Stimulated activated CD4-positive, alpha-beta T cell treated with anti-CD3 and anti-CD28 coated beads, Interleukin-15, amount 100 ng/mL, for 1 hour (primary cell): ENCODE results near the gene ZNF385B.
"Not testable (repeated sequence)": the region's sequence is repeated elsewhere in the genome, so short reads cannot be mapped to it uniquely, and the experiment has no call there.

Experiments used
- DNase-seq, 2 donors: peaks; one replicate each; pipeline ENCODE4 v3.0.0-alpha.2; 2020; ENCODE audit warnings: low read depth in 1 of 2, low spot score in 1 of 2

The ZNF385B gene

GRCh38 chr2:179513181-179513580 lies 348.2 kb downstream of the ZNF385B start:
- no peak for DNase-seq

DNA sequence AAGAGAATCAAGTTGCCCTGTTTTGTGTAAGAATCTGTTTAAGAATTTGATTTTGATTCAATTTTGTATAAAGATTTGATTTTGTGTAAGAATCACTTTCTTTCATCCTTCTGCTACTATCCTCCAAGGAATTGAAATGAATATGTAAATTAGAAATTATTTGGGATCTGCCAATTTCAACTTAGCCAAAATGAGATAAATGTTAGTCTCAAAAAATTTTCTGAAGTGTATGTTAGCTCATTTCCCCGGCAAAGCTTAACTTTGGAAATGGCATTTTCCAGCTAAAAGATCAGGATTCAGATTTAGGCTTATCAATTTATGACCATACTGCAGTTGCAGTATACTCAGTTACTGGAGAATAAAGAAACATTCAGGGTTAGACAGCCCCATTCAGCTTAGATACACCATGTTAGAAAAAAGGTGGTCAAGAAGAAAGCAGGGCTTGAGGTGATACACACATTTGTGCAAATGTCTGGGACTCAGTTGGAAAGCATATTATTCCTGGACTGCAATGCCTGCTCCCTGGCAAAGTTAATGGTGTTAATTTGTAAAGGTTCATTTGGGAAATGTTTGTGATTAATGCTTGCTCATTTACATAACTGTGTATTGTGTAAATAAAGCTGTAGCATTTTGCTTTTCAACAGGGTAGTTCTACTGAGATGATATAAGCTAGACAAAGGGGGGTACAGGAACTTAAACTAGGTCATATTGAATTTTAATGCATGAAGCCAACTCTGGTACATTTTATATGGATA lies 349.0 kb downstream of the ZNF385B start:
- DNase-seq = no peak

DNA sequence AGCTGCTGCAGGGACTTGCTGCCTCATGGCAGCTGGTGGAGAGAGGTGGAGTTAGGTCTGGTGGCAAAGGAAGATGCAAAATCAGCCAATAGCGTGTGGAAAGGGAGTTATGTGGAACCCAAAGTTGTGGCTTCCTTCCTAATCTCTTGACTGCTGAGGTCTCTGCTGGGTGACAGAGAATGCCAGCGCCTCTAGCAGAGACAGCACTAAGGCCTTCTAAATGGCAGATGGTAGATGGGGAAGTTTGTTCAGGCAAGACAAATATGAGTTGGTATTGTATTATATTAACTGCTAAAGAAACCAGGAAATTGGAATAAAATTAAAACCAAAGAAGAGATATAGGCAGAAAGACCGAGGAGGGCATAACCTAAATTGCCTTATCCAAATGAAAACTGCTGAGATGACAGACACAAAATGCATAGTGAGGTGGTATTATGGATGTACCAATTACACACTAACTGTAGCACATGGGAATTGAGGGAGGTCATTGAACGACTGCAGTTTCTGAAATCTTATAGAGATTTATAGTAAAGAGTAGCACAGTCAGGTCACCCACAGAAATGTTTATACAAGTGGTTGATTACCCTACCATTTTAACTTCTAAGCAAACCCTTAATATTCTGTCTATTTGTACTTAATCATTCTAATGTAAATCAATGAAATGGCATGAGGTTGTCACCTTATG lies 350.2 kb downstream of the ZNF385B start:
- no peak for DNase-seq

DNA sequence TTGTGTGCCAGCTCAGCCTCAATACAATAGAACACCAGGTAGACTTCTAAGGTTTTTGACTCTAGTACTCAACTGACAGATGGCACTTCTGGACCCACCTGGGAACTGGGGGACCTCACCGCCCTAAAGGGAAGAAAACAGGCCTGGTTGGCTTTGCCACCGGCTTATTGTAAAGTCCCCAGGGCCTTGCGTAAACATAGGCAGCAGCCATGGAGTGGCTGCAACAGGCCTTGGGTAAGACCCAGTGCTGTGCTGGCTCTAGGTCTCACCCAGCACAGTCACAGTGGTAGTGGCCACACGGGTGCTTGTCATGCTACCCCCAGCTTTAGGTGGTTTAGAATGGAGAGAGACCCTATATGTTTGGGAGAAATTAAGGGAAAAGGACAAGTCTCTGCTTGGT lies 366.1 kb downstream of the ZNF385B start:
- no peak for DNase-seq

DNA sequence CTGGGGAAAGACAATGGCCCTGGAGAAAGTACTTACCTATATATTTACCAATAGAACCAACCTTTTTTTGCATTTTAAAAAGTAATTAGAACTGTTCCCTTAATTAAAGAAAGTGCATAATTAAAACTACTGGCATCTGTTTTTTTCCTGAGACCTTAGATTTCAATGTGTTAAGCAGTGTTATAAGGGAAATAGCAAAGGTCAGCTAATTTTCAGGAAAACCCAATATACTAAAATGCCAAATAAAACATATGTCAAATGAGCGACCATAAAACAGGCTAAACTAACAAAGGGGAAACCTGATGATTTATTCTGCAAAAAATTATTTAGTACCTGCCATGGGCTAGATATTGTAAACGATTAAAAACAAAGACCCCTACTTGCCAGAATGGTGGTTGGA lies 372.8 kb downstream of the ZNF385B start:
- DNase-seq = no peak

DNA sequence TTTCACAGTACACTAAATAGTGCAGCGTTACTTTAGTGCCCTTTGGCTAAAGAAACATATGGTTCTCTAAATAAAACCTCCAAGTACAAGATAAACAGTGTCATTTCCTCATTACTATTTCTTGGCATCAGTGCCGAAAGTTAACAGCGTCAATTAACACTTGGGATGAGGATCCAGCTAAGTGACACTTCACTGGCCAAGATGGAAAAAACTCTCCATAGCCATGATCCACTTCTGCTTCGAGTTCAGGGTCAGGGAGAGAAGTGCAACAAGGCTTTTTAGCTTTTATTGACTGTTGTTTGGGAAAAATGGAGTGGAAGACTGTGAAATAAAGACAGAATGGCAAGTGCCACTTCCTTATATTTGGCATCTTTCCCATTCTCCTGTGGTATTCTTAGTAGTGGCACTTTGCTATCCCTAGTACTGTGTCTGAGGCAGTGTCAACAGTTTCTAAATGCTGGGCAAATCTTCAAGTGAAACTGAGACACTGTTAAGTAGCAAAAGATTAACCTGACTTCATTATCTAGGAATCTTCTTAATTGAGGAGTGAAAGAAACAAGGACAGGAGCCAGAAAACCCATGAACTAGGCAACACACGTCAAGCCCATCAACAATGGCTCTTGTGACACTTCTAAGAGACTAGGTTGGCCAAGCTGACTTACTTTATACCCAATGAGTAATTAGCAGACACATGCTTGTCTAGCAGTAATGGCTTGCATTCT lies 374.2 kb downstream of the ZNF385B start:
- no peak for DNase-seq

DNA sequence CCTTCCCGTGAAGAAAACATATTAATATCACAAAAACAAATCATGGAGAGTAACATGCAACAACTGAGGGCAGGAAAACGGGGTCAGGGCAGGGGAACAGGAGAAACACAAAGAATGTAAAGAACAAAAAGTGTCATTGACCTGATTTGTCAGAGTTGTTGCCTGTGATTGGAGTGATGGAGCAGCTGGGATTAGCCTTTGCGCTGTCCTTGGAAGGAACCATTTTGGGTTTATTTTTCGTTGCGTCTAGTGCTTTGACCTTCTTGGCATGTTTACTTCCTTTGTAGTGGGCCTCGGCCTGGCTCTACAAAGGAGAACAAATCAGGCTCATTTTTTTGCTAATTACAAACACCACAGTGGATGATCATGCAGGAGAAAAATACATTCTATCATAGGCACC lies 378.3 kb downstream of the ZNF385B start:
- DNase-seq = no peak

- DNase-seq = no peak
These were observed 381.5 kb downstream of the ZNF385B start for GRCh38 chr2:179479947-179480346.

GRCh38 chr2:179478771-179479170 lies 382.6 kb downstream of the ZNF385B start:
- DNase-seq = no peak

DNA sequence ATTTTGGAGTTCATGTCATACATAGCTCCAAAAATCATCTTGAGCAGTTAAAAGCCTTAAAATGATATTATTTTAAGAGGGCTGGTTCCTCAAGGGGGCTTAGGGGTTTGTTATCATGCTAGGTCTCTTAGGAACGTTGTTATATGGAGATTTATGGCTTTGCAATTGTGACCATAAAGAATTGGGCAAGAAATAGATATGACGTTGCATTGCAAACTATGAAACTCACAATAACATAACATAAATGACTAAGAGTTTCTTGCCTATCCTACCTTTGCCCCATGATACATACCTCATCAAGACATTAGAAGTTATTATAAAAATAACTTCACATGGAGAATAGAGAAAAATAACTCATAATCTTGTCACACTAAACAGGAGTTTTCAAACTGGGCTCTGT lies 390.4 kb downstream of the ZNF385B start:
- DNase-seq = no peak

GRCh38 chr2:179470089-179470488 lies 391.3 kb downstream of the ZNF385B start:
- DNase-seq = no peak

DNA sequence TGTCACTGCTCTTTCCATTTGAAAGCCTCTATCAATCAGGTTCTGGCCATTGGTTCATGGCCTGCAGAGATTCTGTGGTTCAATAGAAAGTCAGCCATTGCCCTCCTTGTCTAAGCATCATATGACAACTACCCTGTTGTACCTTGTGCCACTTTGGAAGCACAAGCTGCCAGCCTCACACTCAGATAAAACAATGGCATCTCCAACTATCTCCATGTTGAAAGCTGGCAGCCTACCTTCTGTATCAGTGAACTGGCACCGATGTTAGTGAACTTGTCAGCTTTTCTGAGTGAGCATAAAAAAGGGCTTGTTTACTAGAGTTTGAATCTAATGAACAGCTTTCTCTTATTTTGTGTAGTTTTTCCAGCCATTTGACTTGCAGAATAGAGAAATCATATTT lies 393.5 kb downstream of the ZNF385B start:
- no peak for DNase-seq

GRCh38 chr2:179467111-179467510 lies 394.3 kb downstream of the ZNF385B start:
- DNase-seq = no peak

GRCh38 chr2:179461420-179461819 lies 400.0 kb downstream of the ZNF385B start:
- DNase-seq = no peak

DNA sequence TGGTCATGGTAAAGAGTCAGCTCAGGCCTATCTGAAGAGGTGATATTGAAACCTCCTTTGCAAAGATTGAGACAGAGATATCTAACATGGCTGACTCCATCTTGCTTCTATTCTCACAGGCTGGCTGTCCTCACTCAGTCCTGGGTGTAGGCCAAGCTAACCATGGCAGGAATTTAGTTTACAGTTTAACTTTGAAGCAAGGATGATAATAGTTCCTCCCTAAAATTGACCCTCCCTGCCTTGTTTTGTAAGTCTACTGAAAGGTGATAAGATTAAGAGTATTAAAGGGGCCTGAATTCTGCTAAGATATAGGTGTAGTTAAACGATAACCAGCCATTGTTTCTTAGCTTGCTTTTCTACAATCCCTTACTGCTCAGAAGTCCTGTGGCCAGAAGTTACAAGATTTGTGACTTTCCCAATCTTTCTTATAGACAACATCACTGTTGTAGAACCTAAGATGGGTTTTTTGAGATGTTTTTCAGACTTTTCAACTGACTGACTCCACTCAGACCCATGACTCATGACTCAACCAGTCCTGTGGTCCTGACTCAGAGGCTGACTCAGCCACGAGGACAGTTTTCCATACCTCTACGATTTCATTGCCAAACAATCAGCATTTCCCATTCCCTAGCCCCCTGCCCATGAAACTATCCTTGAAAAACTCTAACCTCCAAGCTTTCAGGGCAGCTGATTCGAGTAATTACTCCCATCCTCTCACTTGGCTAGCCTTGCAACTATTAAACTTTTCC lies 401.1 kb downstream of the ZNF385B start:
- no peak for DNase-seq

GRCh38 chr2:179458113-179458512 lies 403.3 kb downstream of the ZNF385B start:
- DNase-seq = not testable (repeated sequence)

GRCh38 chr2:179455824-179456223 lies 405.6 kb downstream of the ZNF385B start:
- DNase-seq = no peak

- no peak for DNase-seq
These were observed 406.3 kb downstream of the ZNF385B start for GRCh38 chr2:179455172-179455524.

- DNase-seq = no peak
These were observed 406.8 kb downstream of the ZNF385B start for GRCh38 chr2:179454443-179455171.

- DNase-seq = no peak
These were observed 412.4 kb downstream of the ZNF385B start for GRCh38 chr2:179449010-179449409.
